ENCODE data around the gene SCGB1C1. TPM values are rescaled to one million over a fixed set of nuclear protein-coding genes. Genes with fewer than 3 reads are reported as not detected.

The SCGB1C1 gene
- total and polyA plus RNA-seq, 2 donors (not counting 1 experiment from before 2014, with no cell fraction given), result not detected

GRCh38 chr11:221539-221938, 28.7 kb downstream of the SCGB1C1 start:
- Mint-ChIP-seq H3K27me3 (no peaks in the 10 kb centered on the region), H3K4me1 (peaks cover 6% of the 10 kb centered on the region), H3K4me3 (no peak overlapping the region), H3K27ac (no peak overlapping the region), H3K9me3 (ENCODE audit: insufficient read depth) (no peaks in the 10 kb centered on the region)
- WGBS (ENCODE audit: insufficient coverage), result 98% methylated on average over 5 of the region's 7 CpGs
- H3K27ac ChIP-seq (ENCODE audit: low read length in 2 of 2), result no peak overlapping the region
- H2AFZ ChIP-seq (ENCODE audit: insufficient read depth, low read depth, low read length, poor library complexity, severe bottlenecking), result no peak overlapping the region
- ChIA-PET POLR2A (no interaction called here), CTCF (interaction anchor here (0.9 kb wide), 1 partner anchor 29 kb away, joined by 3 read pairs; no protein-coding TSS in a partner anchor)
- no peak overlapping the region for H3K4me3 ChIP-seq (ENCODE audit: control extremely low read depth in 1 of 5, extremely low read depth in 1 of 5, insufficient read depth in 1 of 5, low read depth in 2 of 5, low read length in 4 of 5)
- H4K20me1 ChIP-seq (ENCODE audit: control insufficient read depth, insufficient read depth, low read length, poor library complexity, severe bottlenecking), result no peaks in the 10 kb centered on the region
- H3K27me3 ChIP-seq (replicated peaks in 1 of 4; ENCODE audit: control extremely low read depth in 1 of 4, control insufficient read depth in 3 of 4, insufficient read depth in 4 of 4, low read length in 3 of 4), result no peaks in the 10 kb centered on the region
- no peak overlapping the region for H3K4me2 ChIP-seq (replicated peaks; ENCODE audit: low read depth, low read length, poor library complexity, severe bottlenecking)
- no peaks in the 10 kb centered on the region for H3K4me1 ChIP-seq (ENCODE audit: control insufficient read depth in 2 of 2, insufficient read depth in 2 of 2, low read length in 2 of 2)
- H3K9ac ChIP-seq (ENCODE audit: low read length), result no peak overlapping the region
- ATAC-seq (ENCODE audit: low read depth) (no peak), DNase-seq (no peak)
- H3K79me2 ChIP-seq (ENCODE audit: control insufficient read depth, insufficient read depth, low read length), result peaks cover 21% of the 10 kb centered on the region
- no peaks in the 10 kb centered on the region for H3K9me3 ChIP-seq (ENCODE audit: control extremely low read depth in 1 of 3, control insufficient read depth in 2 of 3, insufficient read depth in 1 of 3, low read length in 2 of 3)
- intact Hi-C loops (cut with micrococcal nuclease), result no loop called here
- H3K36me3 ChIP-seq (replicated peaks in 1 of 2; ENCODE audit: control extremely low read depth in 1 of 2, control insufficient read depth in 1 of 2, extremely low read depth in 1 of 2, insufficient read depth in 2 of 2, low read length in 1 of 2), result peaks cover 0 to 23% of the 10 kb centered on the region in 2 experiments
- TF ChIP-seq EZH2 (IDR thresholded peaks at IDR 0.05; ENCODE audit: borderline replicate concordance, insufficient read depth, low read depth, low read length, poor library complexity, severe bottlenecking), result no peak
- TF ChIP-seq, protein P1, sequence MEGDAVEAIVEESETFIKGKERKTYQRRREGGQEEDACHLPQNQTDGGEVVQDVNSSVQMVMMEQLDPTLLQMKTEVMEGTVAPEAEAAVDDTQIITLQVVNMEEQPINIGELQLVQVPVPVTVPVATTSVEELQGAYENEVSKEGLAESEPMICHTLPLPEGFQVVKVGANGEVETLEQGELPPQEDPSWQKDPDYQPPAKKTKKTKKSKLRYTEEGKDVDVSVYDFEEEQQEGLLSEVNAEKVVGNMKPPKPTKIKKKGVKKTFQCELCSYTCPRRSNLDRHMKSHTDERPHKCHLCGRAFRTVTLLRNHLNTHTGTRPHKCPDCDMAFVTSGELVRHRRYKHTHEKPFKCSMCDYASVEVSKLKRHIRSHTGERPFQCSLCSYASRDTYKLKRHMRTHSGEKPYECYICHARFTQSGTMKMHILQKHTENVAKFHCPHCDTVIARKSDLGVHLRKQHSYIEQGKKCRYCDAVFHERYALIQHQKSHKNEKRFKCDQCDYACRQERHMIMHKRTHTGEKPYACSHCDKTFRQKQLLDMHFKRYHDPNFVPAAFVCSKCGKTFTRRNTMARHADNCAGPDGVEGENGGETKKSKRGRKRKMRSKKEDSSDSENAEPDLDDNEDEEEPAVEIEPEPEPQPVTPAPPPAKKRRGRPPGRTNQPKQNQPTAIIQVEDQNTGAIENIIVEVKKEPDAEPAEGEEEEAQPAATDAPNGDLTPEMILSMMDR (IDR thresholded peaks at IDR 0.05), result no peak

DNA sequence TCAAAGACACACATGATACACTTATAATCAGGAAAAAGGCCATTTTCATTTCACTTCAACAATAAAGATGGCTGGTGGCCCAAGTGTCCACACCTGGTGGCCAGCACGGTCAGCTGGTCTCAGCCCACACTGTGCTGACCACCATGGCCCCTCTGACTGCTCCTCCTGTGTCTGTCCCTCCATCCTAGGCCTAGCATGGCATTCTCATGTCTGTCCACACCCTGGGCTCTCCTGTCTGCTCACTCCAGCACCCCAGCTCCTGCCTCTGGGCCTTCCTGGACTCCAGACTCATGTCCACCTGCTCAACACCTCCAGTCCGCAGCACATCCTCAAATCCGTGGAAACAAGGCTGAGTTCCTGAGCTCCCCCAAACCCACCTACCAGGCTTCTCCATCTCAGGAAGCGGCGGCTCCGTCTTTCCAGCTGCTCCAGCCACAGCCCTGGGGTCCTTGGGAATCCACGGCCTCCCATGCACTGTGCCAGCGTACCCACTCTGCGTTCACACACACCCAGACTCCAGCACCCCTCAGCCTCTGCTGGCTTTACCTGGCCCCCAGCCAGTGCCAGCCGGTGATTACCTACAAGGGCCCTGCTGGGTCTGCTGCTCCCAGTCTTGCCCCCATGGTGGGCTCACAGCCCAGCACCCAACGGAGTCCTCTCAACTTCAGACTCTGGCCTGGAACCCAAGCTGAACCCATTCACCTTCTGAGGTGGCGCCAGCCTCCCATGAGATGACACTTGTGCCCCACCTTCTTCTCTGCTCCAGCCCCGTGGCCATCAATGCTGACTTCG, 29.3 kb downstream of the SCGB1C1 start:
- Histone ChIP-seq H3K4me3 (ENCODE audit: control extremely low read depth in 1 of 5, extremely low read depth in 1 of 5, insufficient read depth in 1 of 5, low read depth in 2 of 5, low read length in 4 of 5) (no peak overlapping the region), H2AFZ (ENCODE audit: insufficient read depth, low read depth, low read length, poor library complexity, severe bottlenecking) (no peak overlapping the region), H3K27me3 (replicated peaks in 1 of 4; ENCODE audit: control extremely low read depth in 1 of 4, control insufficient read depth in 3 of 4, insufficient read depth in 4 of 4, low read length in 3 of 4) (no peaks in the 10 kb centered on the region), H3K36me3 (replicated peaks in 1 of 2; ENCODE audit: control extremely low read depth in 1 of 2, control insufficient read depth in 1 of 2, extremely low read depth in 1 of 2, insufficient read depth in 2 of 2, low read length in 1 of 2) (peaks cover 0 to 22% of the 10 kb centered on the region in 2 experiments), H3K9me3 (ENCODE audit: control extremely low read depth in 1 of 3, control insufficient read depth in 2 of 3, insufficient read depth in 1 of 3, low read length in 2 of 3) (no peaks in the 10 kb centered on the region), H3K4me1 (ENCODE audit: control insufficient read depth in 2 of 2, insufficient read depth in 2 of 2, low read length in 2 of 2) (no peaks in the 10 kb centered on the region), H3K27ac (ENCODE audit: low read length in 2 of 2) (no peak overlapping the region), H4K20me1 (ENCODE audit: control insufficient read depth, insufficient read depth, low read length, poor library complexity, severe bottlenecking) (no peaks in the 10 kb centered on the region), H3K9ac (ENCODE audit: low read length) (no peak overlapping the region), H3K4me2 (replicated peaks; ENCODE audit: low read depth, low read length, poor library complexity, severe bottlenecking) (no peak overlapping the region), H3K79me2 (ENCODE audit: control insufficient read depth, insufficient read depth, low read length) (peaks cover 27% of the 10 kb centered on the region)
- no peak overlapping the region for H3K27ac Mint-ChIP-seq
- TF ChIP-seq, protein P1 (IDR thresholded peaks at IDR 0.05), result no peak
- no peak for TF ChIP-seq EZH2 (IDR thresholded peaks at IDR 0.05; ENCODE audit: borderline replicate concordance, insufficient read depth, low read depth, low read length, poor library complexity, severe bottlenecking)
- H3K4me1 Mint-ChIP-seq, result peaks cover 6% of the 10 kb centered on the region
- H3K9me3 Mint-ChIP-seq (ENCODE audit: insufficient read depth), result no peaks in the 10 kb centered on the region
- ChIA-PET CTCF (interaction anchor here (0.9 kb wide), 1 partner anchor 28 kb away, joined by 3 read pairs; no protein-coding TSS in a partner anchor), POLR2A (no interaction called here)
- intact Hi-C loops (cut with micrococcal nuclease), result no loop called here
- 95% methylated on average over 14 of the region's 14 CpGs for WGBS (ENCODE audit: insufficient coverage)
- DNase-seq, result no peak
- no peak overlapping the region for H3K4me3 Mint-ChIP-seq
- no peaks in the 10 kb centered on the region for H3K27me3 Mint-ChIP-seq
- ATAC-seq (ENCODE audit: low read depth), result no peak
